Measurements from ENCODE around the gene ALOX15B. TPM values are rescaled to one million over a fixed set of nuclear protein-coding genes. Genes with fewer than 3 reads are reported as not detected.
"Not testable (repeated sequence)": the region's sequence is repeated elsewhere in the genome, so short reads cannot be mapped to it uniquely, and the experiment has no call there.

ALOX15B gene
- total RNA-seq, 2 donors from 2014 or later, result not detected

GRCh38 chr17:8018436-8018835 lies 20.4 kb upstream of the ALOX15B start:
- no peak for DNase-seq
- Mint-ChIP-seq H3K4me3 (no peak overlapping the region), H3K4me1 (peaks cover 10% of the 10 kb centered on the region), H3K27ac (no peak overlapping the region), H3K27me3 (peaks cover 57% of the 10 kb centered on the region), H3K36me3 (ENCODE audit: low read depth) (peaks cover 2% of the 10 kb centered on the region)
- no peaks in the 10 kb centered on the region for H3K9me3 ChIP-seq (ENCODE audit: control insufficient read depth, low read length, poor library complexity, severe bottlenecking)
- no peak for ATAC-seq

DNA sequence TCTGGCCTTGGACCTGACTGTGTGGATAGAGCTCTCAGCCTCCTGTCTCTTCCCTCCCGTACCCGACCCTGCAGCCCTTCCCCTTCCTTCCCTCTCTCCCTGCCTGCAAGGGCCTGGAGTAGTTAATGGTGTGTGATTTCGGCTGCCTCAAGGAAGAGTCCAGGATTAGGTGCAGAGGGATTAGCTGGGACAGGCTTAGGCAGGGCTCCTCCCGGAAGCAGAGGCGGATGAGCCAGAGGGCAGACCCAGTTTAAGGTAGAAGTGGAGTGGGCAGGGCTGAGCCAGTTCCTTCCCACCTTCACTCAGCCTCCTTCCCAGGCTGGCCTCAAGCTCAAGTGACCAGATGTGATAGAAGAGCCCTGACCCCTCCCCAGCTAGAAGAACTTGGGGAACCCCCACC lies 19.7 kb upstream of the ALOX15B start:
- ATAC-seq, result no peak
- peaks cover 51% of the 10 kb centered on the region for H3K27me3 Mint-ChIP-seq
- H3K4me3 Mint-ChIP-seq, result no peak overlapping the region
- H3K27ac Mint-ChIP-seq, result no peak overlapping the region
- DNase-seq, result no peak
- H3K9me3 ChIP-seq (ENCODE audit: control insufficient read depth, low read length, poor library complexity, severe bottlenecking), result no peaks in the 10 kb centered on the region
- peaks cover 2% of the 10 kb centered on the region for H3K36me3 Mint-ChIP-seq (ENCODE audit: low read depth)
- peaks cover 9% of the 10 kb centered on the region for H3K4me1 Mint-ChIP-seq

DNA sequence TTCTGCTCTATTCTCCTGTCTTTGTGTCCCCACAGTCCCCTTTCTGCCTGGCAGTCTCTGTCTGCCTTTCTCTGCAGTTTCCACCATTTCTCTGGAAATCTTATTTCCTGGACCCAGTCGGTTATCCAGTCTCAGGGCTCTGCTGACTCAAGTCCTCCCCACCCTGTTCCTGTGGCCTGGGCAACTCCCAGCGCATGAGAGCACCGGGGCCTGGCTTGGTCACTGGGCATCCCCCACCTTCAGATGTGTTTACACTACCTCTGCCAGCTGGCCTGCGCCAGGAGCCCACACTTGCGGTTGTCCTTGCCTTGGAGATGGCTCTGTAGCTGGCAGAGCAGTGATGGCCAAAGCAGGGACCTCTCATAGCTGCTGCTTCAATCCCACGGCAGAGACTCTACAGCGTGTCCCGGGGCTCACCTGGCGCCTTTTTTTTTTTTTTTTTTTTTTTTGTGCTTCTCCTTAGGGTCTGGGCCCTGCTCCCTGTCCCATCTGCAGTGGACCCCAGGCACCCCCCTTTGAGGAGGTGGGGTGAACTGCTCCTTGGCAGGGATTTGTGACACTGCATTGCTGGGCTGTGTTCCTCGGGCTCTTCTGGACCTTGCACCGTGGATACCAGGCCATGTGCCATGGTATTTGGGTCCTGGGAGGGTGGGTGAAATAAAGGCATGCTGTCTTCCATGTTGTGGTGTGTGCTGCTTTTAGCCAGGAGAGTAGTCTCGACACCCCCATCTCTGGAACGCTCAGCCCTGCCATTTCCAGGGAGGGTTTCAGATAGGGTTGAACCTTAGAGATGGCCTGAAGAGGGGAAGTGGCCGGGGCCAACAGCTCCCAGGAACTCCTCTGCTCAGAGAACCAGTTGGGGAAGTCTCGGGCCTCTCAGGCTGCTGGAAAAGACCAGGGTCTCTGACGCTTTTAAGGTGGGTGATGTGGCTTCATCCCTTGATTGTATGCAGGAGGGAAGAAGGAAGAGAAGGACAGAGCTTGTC lies 18.9 kb upstream of the ALOX15B start:
- no peak for DNase-seq
- no peak for ATAC-seq
- peaks cover 9% of the 10 kb centered on the region for H3K4me1 Mint-ChIP-seq
- H3K36me3 Mint-ChIP-seq (ENCODE audit: low read depth), result peaks cover 2% of the 10 kb centered on the region
- peak overlapping the region; percentile 72 for H3K27ac Mint-ChIP-seq
- H3K4me3 Mint-ChIP-seq, result no peak overlapping the region
- H3K9me3 ChIP-seq (ENCODE audit: control insufficient read depth, low read length, poor library complexity, severe bottlenecking), result no peaks in the 10 kb centered on the region
- H3K27me3 Mint-ChIP-seq, result peaks cover 57% of the 10 kb centered on the region

- peaks cover 2% of the 10 kb centered on the region for H3K36me3 Mint-ChIP-seq (ENCODE audit: low read depth)
- H3K4me1 Mint-ChIP-seq, result peaks cover 8% of the 10 kb centered on the region
- H3K9me3 ChIP-seq (ENCODE audit: control insufficient read depth, low read length, poor library complexity, severe bottlenecking), result no peaks in the 10 kb centered on the region
- ATAC-seq, result no peak
- no peak for DNase-seq
- no peak overlapping the region for H3K4me3 Mint-ChIP-seq
- peaks cover 61% of the 10 kb centered on the region for H3K27me3 Mint-ChIP-seq
- H3K27ac Mint-ChIP-seq, result no peak overlapping the region
Observed at GRCh38 chr17:8020776-8021564, 17.9 kb upstream of the ALOX15B start.

DNA sequence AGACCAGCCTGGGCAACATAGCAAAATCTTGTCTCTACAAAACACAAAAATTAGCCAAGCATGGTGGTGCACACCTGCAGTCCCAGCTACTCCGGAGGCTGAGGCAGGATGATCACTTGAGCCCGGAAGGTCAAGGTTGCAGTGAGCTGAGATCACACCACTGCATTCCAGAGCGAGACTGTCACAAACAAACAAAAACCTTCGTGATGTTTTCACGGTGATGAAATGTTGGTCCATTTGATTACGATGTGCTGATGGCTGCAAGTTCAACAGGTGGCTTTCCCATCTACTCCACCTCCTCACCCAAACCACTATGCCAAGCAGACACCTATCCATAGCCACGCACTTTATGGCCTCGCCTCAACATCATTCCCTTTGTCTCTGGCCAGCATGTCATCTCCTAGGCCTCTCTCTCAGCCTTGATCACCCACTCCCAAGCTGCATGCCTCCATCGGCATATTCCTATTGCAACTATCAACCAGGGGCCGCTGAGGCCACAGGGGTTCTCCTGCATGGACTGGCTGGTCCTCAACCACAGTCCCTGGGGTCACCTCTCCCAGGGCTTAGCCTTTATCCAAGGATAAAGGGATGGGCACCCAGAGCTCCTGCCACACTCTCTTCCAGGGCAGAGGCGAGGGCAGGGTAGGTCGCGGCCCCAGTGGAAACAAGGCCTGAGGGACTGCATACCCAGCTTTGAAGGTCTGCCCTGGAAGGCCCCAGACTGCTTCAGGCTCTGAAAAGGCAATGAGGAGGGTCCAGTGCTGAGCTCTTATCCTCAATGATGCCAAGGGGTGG lies 17.1 kb upstream of the ALOX15B start:
- Mint-ChIP-seq H3K4me3 (no peak overlapping the region), H3K4me1 (peaks cover 1% of the 10 kb centered on the region), H3K27me3 (peaks cover 64% of the 10 kb centered on the region), H3K36me3 (ENCODE audit: low read depth) (peaks cover 2% of the 10 kb centered on the region), H3K27ac (no peak overlapping the region)
- ATAC-seq, result no peak
- no peak for DNase-seq
- no peaks in the 10 kb centered on the region for H3K9me3 ChIP-seq (ENCODE audit: control insufficient read depth, low read length, poor library complexity, severe bottlenecking)

- Mint-ChIP-seq H3K27me3 (peaks cover 66% of the 10 kb centered on the region), H3K4me3 (no peak overlapping the region), H3K36me3 (ENCODE audit: low read depth) (peaks cover 2% of the 10 kb centered on the region), H3K4me1 (no peaks in the 10 kb centered on the region), H3K27ac (no peak overlapping the region)
- no peaks in the 10 kb centered on the region for H3K9me3 ChIP-seq (ENCODE audit: control insufficient read depth, low read length, poor library complexity, severe bottlenecking)
- DNase-seq, result no peak
- ATAC-seq, result no peak
Observed at GRCh38 chr17:8022360-8023003, 16.4 kb upstream of the ALOX15B start.

GRCh38 chr17:8024161-8024560 lies 14.7 kb upstream of the ALOX15B start:
- DNase-seq; ATAC-seq; H3K27ac Mint-ChIP-seq; H3K4me3 Mint-ChIP-seq; H3K9me3 ChIP-seq (ENCODE audit: control insufficient read depth, low read length, poor library complexity, severe bottlenecking); H3K36me3 Mint-ChIP-seq (ENCODE audit: low read depth); H3K4me1 Mint-ChIP-seq: not testable (repeated sequence)
- H3K27me3 Mint-ChIP-seq, result peaks cover 76% of the 10 kb centered on the region

GRCh38 chr17:8025176-8025911 lies 13.5 kb upstream of the ALOX15B start:
- H3K4me3 Mint-ChIP-seq, result no peak overlapping the region
- no peak for ATAC-seq
- H3K4me1 Mint-ChIP-seq, result no peaks in the 10 kb centered on the region
- H3K36me3 Mint-ChIP-seq (ENCODE audit: low read depth), result peaks cover 4% of the 10 kb centered on the region
- no peak for DNase-seq
- peaks cover 69% of the 10 kb centered on the region for H3K27me3 Mint-ChIP-seq
- H3K9me3 ChIP-seq (ENCODE audit: control insufficient read depth, low read length, poor library complexity, severe bottlenecking), result no peaks in the 10 kb centered on the region
- no peak overlapping the region for H3K27ac Mint-ChIP-seq

GRCh38 chr17:8029121-8029520 lies 9.7 kb upstream of the ALOX15B start:
- no peak for ATAC-seq

GRCh38 chr17:8031261-8031661 lies 7.6 kb upstream of the ALOX15B start:
- no peak for DNase-seq
- no peak for ATAC-seq
- Mint-ChIP-seq H3K27me3 (peaks cover 64% of the 10 kb centered on the region), H3K27ac (no peak overlapping the region), H3K36me3 (ENCODE audit: low read depth) (peaks cover 2% of the 10 kb centered on the region), H3K4me3 (no peak overlapping the region), H3K4me1 (peaks cover 2% of the 10 kb centered on the region)
- no peaks in the 10 kb centered on the region for H3K9me3 ChIP-seq (ENCODE audit: control insufficient read depth, low read length, poor library complexity, severe bottlenecking)

More at GRCh38 chr17:8029121-8029520, 9.7 kb upstream of the ALOX15B start:
- no peak for DNase-seq
- H3K4me1 Mint-ChIP-seq, result peaks cover 2% of the 10 kb centered on the region
- H3K9me3 ChIP-seq (ENCODE audit: control insufficient read depth, low read length, poor library complexity, severe bottlenecking), result no peaks in the 10 kb centered on the region
- H3K27me3 Mint-ChIP-seq, result peaks cover 75% of the 10 kb centered on the region
- H3K36me3 Mint-ChIP-seq (ENCODE audit: low read depth), result peaks cover 2% of the 10 kb centered on the region
- H3K27ac Mint-ChIP-seq, result no peak overlapping the region
- H3K4me3 Mint-ChIP-seq, result no peak overlapping the region

DNA sequence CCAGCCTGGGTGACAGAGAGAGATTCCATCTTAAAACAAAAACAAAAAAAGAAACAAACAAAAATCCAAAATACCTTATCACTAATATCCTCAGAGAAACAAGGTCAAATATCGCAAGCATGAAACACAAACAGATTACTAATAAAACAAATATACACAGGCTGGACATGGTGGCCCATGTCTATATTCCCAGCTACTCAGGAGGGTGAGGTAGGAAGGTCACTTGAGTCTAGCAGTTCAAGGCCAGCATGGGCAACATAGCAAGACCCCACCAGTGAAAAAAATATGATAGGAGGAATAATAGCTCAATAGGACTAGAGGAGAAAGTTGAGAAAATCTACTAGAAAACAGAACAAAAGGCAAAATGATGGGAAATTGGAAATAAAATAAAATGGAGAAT lies 6.9 kb upstream of the ALOX15B start:
- H3K27ac Mint-ChIP-seq, result no peak overlapping the region
- DNase-seq, result no peak
- peaks cover 2% of the 10 kb centered on the region for H3K36me3 Mint-ChIP-seq (ENCODE audit: low read depth)
- H3K4me3 Mint-ChIP-seq, result no peak overlapping the region
- peaks cover 2% of the 10 kb centered on the region for H3K4me1 Mint-ChIP-seq
- H3K27me3 Mint-ChIP-seq, result peaks cover 59% of the 10 kb centered on the region
- no peak for ATAC-seq
- H3K9me3 ChIP-seq (ENCODE audit: control insufficient read depth, low read length, poor library complexity, severe bottlenecking), result no peaks in the 10 kb centered on the region

GRCh38 chr17:8032442-8032841 lies 6.4 kb upstream of the ALOX15B start:
- peaks cover 3% of the 10 kb centered on the region for H3K36me3 Mint-ChIP-seq (ENCODE audit: low read depth)
- DNase-seq (no peak), ATAC-seq (no peak)
- H3K4me3 Mint-ChIP-seq, result peak overlapping the region; percentile 28
- H3K27me3 Mint-ChIP-seq, result peaks cover 58% of the 10 kb centered on the region
- peaks cover 2% of the 10 kb centered on the region for H3K4me1 Mint-ChIP-seq
- H3K27ac Mint-ChIP-seq, result no peak overlapping the region
- no peaks in the 10 kb centered on the region for H3K9me3 ChIP-seq (ENCODE audit: control insufficient read depth, low read length, poor library complexity, severe bottlenecking)

All from T-helper 17 cell (primary cell).